K562 (cell line): ENCODE measurements around the gene ZFPM1. TPM values are rescaled to one million over a fixed set of nuclear protein-coding genes. Genes with fewer than 3 reads are reported as not detected.

Experiments used
- ATAC-seq: fragments of 200-7000 bp; cut with Tn5 transposase; 3 replicates; pipeline ENCODE4 v1.9.1; 2020; ENCODE audit warnings: moderate library complexity
- BruUV-seq: library from RNA; stranded (reverse); fragments of 400-500 nt; replicated peaks from 2 replicates; lab custom pipeline; 2021; lab: Mats Ljungman, UMichigan
- CTCF ChIA-PET: fragments of 300-600 bp; formaldehyde crosslinking; extraction: SDS; loops from one replicate; lab custom pipeline; 2021; ENCODE audit warnings: low intra/inter-chr PET ratio; lab: Yijun Ruan, JAX
- POLR2A ChIA-PET: fragments of 300-600, 350-650 bp; sonication (Branson Sonifier 250); formaldehyde crosslinking; extraction: SDS; loops from one replicate; lab custom pipeline; 2021; ENCODE audit warnings: antibody characterized with exemption, inconsistent platforms; lab: Yijun Ruan, JAX
- DNase-seq, 4 experiments: peaks; one replicate each; pipeline versions ENCODE4 v3.0.0 to v3.0.0-alpha.2; 2011 to 2018; ENCODE audit warnings: low spot score in 3 of 4, mixed read lengths in 3 of 4; ENCODE audit errors: extremely low read depth in 1 of 4
- FAIRE-seq: peaks from 2 replicates; lab custom pipeline; 2011; peaks lifted over from hg19 to GRCh38; lab: Jason Lieb, UNC
- H2AFZ ChIP-seq: 2 replicates; pipeline ENCODE4 v1.6.0; 2011; ENCODE audit warnings: low read depth, low read length, control low read depth, inconsistent platforms
- H3K27ac ChIP-seq: fragments of 200-600 bp; 3 replicates; pipeline ENCODE4 v1.8.0; 2011; ENCODE audit warnings: low read depth, mild to moderate bottlenecking, control low read depth, inconsistent platforms, low read length, moderate library complexity, mixed read lengths; ENCODE audit errors: extremely low read depth
- H3K27me3 ChIP-seq, 2 experiments: fragments of 300-600 bp in 1 of 2; 2 replicates in 1 of 2; 3 replicates in 1 of 2; pipeline versions ENCODE4 v1.6.0 to v1.8.0; 2011; ENCODE audit warnings: inconsistent platforms in 2 of 2, low read length in 2 of 2, mild to moderate bottlenecking in 1 of 2, mixed read lengths in 1 of 2, moderate library complexity in 1 of 2; ENCODE audit not compliant: control insufficient read depth in 2 of 2, insufficient read depth in 2 of 2
- H3K36me3 ChIP-seq: fragments of 300-600 bp; 3 replicates; pipeline ENCODE4 v1.8.0; 2011; ENCODE audit warnings: mild to moderate bottlenecking, low read length, inconsistent platforms; ENCODE audit not compliant: control insufficient read depth, insufficient read depth
- H3K4me1 ChIP-seq, 2 experiments: fragments of 200-600 bp in 1 of 2; replicated peaks in 1 of 2; 2 replicates in 1 of 2; 3 replicates in 1 of 2; pipeline versions ENCODE4 v1.5.1 to v1.8.0; 2011; ENCODE audit warnings: inconsistent platforms in 2 of 2, low read length in 2 of 2, mild to moderate bottlenecking in 1 of 2, mixed read lengths in 1 of 2, moderate library complexity in 1 of 2; ENCODE audit not compliant: control insufficient read depth in 2 of 2, insufficient read depth in 2 of 2
- H3K4me2 ChIP-seq: 2 replicates; pipeline ENCODE4 v1.6.1; 2011; ENCODE audit warnings: low read length, control low read depth, inconsistent platforms, mixed read lengths; ENCODE audit not compliant: insufficient read depth
- H3K4me3 ChIP-seq: fragments of 200-600 bp; sonication (generic), shearing (Covaris generic); 2 replicates; pipeline ENCODE4 v1.5.1; 2016; ENCODE audit warnings: control low read depth, inconsistent platforms
- H3K79me2 ChIP-seq: fragments of 200-600 bp; 3 replicates; pipeline ENCODE4 v1.8.0; 2011; ENCODE audit warnings: low read length, inconsistent platforms; ENCODE audit not compliant: control insufficient read depth, insufficient read depth
- H3K9ac ChIP-seq, 2 experiments: 2 replicates each; pipeline versions ENCODE4 v1.6.0 to v1.6.1; 2011; ENCODE audit warnings: low read depth in 2 of 2, low read length in 2 of 2, control low read depth in 1 of 2, inconsistent platforms in 1 of 2, mild to moderate bottlenecking in 1 of 2, mixed read lengths in 1 of 2; ENCODE audit not compliant: insufficient read depth in 1 of 2
- H3K9me1 ChIP-seq: one replicate; pipeline ENCODE4 v1.6.0; 2011; ENCODE audit warnings: inconsistent platforms, mild to moderate bottlenecking, low read length, moderate library complexity; ENCODE audit not compliant: control insufficient read depth, insufficient read depth
- H3K9me3 ChIP-seq: replicated peaks from 2 replicates; pipeline ENCODE4 v1.5.1; 2011; ENCODE audit warnings: low read depth, low read length, inconsistent platforms; ENCODE audit not compliant: control insufficient read depth, insufficient read depth
- H4K20me1 ChIP-seq: replicated peaks from 2 replicates; pipeline ENCODE4 v1.6.1; 2011; ENCODE audit warnings: low read length, inconsistent platforms, mixed read lengths; ENCODE audit not compliant: control insufficient read depth, insufficient read depth
- FOXJ2 ChIP-seq: fragments of 200-800 bp; sonication (Bioruptor generic); IDR thresholded peaks from 2 replicates; pipeline ENCODE4 v1.6.1; 2016; ENCODE audit warnings: missing genetic modification characterization, missing compliant biosample characterization
- HMG20A ChIP-seq: fragments of 450-650 bp; formaldehyde crosslinking; conservative IDR thresholded peaks from 2 replicates; pipeline ENCODE4 v1.4.0; 2020; ENCODE audit warnings: mild to moderate bottlenecking, mixed read lengths
- KDM5B ChIP-seq: fragments of 200-600 bp; sonication (generic); IDR thresholded peaks from 2 replicates; pipeline ENCODE4 v1.6.1; 2012; ENCODE audit warnings: low read depth, mild to moderate bottlenecking, moderate library complexity, low read length, control low read depth, inconsistent platforms; ENCODE audit not compliant: insufficient replicate concordance
- KLF13 ChIP-seq: fragments of 450-650 bp; IDR thresholded peaks from 2 replicates; pipeline ENCODE4 v1.6.1; 2016; ENCODE audit warnings: missing genetic modification characterization, low read depth, mild to moderate bottlenecking, missing compliant biosample characterization, moderate library complexity, borderline replicate concordance
- KLF6 ChIP-seq: fragments of 250-450 bp; sonication (Bioruptor Pico); IDR thresholded peaks from 2 replicates; pipeline ENCODE4 v1.4.0; 2020; ENCODE audit warnings: mild to moderate bottlenecking, moderate library complexity, borderline replicate concordance
- USF1 ChIP-seq: sonication (generic); formaldehyde crosslinking; IDR thresholded peaks from 2 replicates; pipeline ENCODE4 v1.9.0; 2022; ENCODE audit warnings: mild to moderate bottlenecking, missing genetic modification reagents
- ZNF696 ChIP-seq: fragments of 250-450 bp; sonication (Bioruptor Pico); conservative IDR thresholded peaks from 2 replicates; pipeline ENCODE4 v1.4.0; 2020; ENCODE audit warnings: mild to moderate bottlenecking, moderate library complexity
- WGBS: fragments of 100-300 bp; shearing (Covaris generic); methylation state at CpG from one replicate; pipeline ENCODE4 v1.1.6; 2016; ENCODE audit warnings: low coverage, mixed read lengths; ENCODE audit not compliant: insufficient coverage; ENCODE audit errors: missing lambda C conversion rate; 5-methylcytosine and 5-hydroxymethylcytosine counted together
- in situ Hi-C: fragments of 300-500 bp; cut with MboI; formaldehyde crosslinking; loops from 4 replicates; pipeline ENCODE4 v1.15.0; 2018; ENCODE audit warnings: inconsistent platforms, mixed read lengths
- intact Hi-C: fragments of 100-400 bp; cut with micrococcal nuclease; formaldehyde crosslinking; loops from 2 replicates; pipeline ENCODE4 v1.14.2; 2022
- polyA plus RNA-seq, 8 experiments: library from polyadenylated mRNA; depleted of rRNA in 4 of 8; stranded (reverse) in 5 of 8; unstranded in 3 of 8; fragments of >200 nt; fragmentation: Nextera tagmentation in 2 of 8; fragmentation: Illumina TruSeq in 1 of 8; extraction: Ambion mirVana in 2 of 8; extraction: Trizol in 1 of 8; gene quantifications; 2 replicates each; pipeline versions ENCODE4 v1.2.1 to v1.2.3, GENCODE V29; 2011 to 2014; ENCODE audit warnings: inconsistent platforms in 1 of 8, missing spikeins in 1 of 8
- total RNA-seq, 7 experiments: library from RNA; depleted of rRNA in 6 of 7; stranded (reverse); fragments of >200 nt in 6 of 7; fragmentation: Illumina TruSeq in 2 of 7; extraction: Trizol in 2 of 7; gene quantifications; 2 replicates each; pipeline versions ENCODE4 v1.2.1 to v1.2.3, GENCODE V29; 2011 to 2021; ENCODE audit warnings: low replicate concordance in 1 of 7

The ZFPM1 gene
- total and polyA plus RNA-seq, 9 of the 15 experiments (the other 6 are each of a cell fraction or from before 2014, with no cell fraction given), result 0.03 to 35.9 (median 1.4) TPM

GRCh38 chr16:88414521-88415380 lies 38.3 kb upstream of the ZFPM1 start:
- no TSS peak for BruUV-seq
- intact Hi-C loops, result no loop called here
- TF ChIP-seq KLF13, result no peak
- no peak for TF ChIP-seq KDM5B
- TF ChIP-seq ZNF696, result no peak
- no peak for TF ChIP-seq HMG20A (CRISPR knock-in tag)
- TF ChIP-seq FOXJ2 (tag), result no peak
- no peak for TF ChIP-seq USF1 (CRISPR knock-in tag)
- no peak for TF ChIP-seq KLF6 (CRISPR knock-in tag)
- TF ChIP-seq, all 486 proteins: peak for 0
- no peak overlapping the region for H3K4me3 ChIP-seq
- no peak overlapping the region for H3K9ac ChIP-seq
- ChIA-PET CTCF (no interaction called here), POLR2A (interaction anchor here (0.6 to 1.1 kb wide), 2 partner anchors 16 to 189 kb away, joined by 3 to 7 read pairs; no protein-coding TSS in a partner anchor)
- no peak overlapping the region for H2AFZ ChIP-seq
- peaks cover 0 to 49% of the 10 kb centered on the region in 2 experiments; a peak in 2 of 5 replicates for H3K27me3 ChIP-seq
- DNase-seq (no peak), FAIRE-seq (no peak), ATAC-seq (no peak)
- in situ Hi-C loops, result no loop called here
- no peaks in the 10 kb centered on the region for H3K9me3 ChIP-seq
- no peaks in the 10 kb centered on the region for H3K79me2 ChIP-seq
- WGBS, result 28% methylated on average over 31 of the region's 34 CpGs
- H3K4me2 ChIP-seq, result no peak overlapping the region
- H3K9me1 ChIP-seq, result no peaks in the 10 kb centered on the region
- peaks cover 18% of the 10 kb centered on the region for H4K20me1 ChIP-seq
- H3K36me3 ChIP-seq, result no peaks in the 10 kb centered on the region
- peaks cover 3 to 64% of the 10 kb centered on the region in 2 experiments; a peak in 3 of 5 replicates for H3K4me1 ChIP-seq
- H3K27ac ChIP-seq, result no peak overlapping the region
